T-cell (primary cell): ENCODE results near the gene PARD3. TPM values are rescaled to one million over a fixed set of nuclear protein-coding genes. Genes with fewer than 3 reads are reported as not detected.
"Not testable (repeated sequence)": the region's sequence is repeated elsewhere in the genome, so short reads cannot be mapped to it uniquely, and the experiment has no call there.

Experiments
- ATAC-seq, 4 experiments: fragments of 200-7000 bp in 3 of 4; fragments of 150-1000 bp in 1 of 4; cut with Tn5 transposase; replicated peaks in 1 of 4; 1 replicate in 3 of 4; 2 replicates in 1 of 4; pipeline ENCODE4 v1.10.0; 2021; ENCODE audit warnings: moderate library complexity in 3 of 4, mild to moderate bottlenecking in 2 of 4, moderate number of reproducible peaks in 1 of 4
- CTCF ChIA-PET, 2 donors: fragments of 300-600 bp; sonication (Branson Sonifier 250); formaldehyde crosslinking; loops; one replicate each; lab custom pipeline; 2022; ENCODE audit warnings: antibody characterized with exemption in 2 of 2; lab: Charles Lee
- POLR2A ChIA-PET, 2 donors: fragments of 300-600 bp; sonication (Branson Sonifier 250); formaldehyde crosslinking; loops; one replicate each; lab custom pipeline; 2022; ENCODE audit warnings: antibody characterized with exemption in 2 of 2; lab: Charles Lee
- DNase-seq, 35 experiments: peaks; one replicate each; pipeline versions ENCODE4 v3.0.0 to v3.0.0-alpha.2; 2013 to 2023
- H3K27ac ChIP-seq: one replicate; pipeline ENCODE4 v1.5.1; 2013; ENCODE audit warnings: low read length
- H3K27me3 ChIP-seq, 2 experiments: replicated peaks in 1 of 2; 1 replicate in 1 of 2; 2 replicates in 1 of 2; pipeline versions ENCODE4 v1.6.1 to v1.7.0; 2013; ENCODE audit warnings: low read length in 1 of 2, mixed read lengths in 1 of 2; ENCODE audit not compliant: control insufficient read depth in 2 of 2, insufficient read depth in 2 of 2; ENCODE audit errors: extremely low read depth in 1 of 2
- H3K36me3 ChIP-seq, 2 donors: 1 replicate in 1 of 2; 2 replicates in 1 of 2; pipeline versions ENCODE4 v1.6.1 to v1.7.0; 2013; ENCODE audit warnings: low read length in 1 of 2; ENCODE audit not compliant: control insufficient read depth in 2 of 2, insufficient read depth in 1 of 2; ENCODE audit errors: extremely low read depth in 1 of 2
- H3K4me1 ChIP-seq, 2 experiments: 1 replicate in 1 of 2; 2 replicates in 1 of 2; pipeline versions ENCODE4 v1.6.1 to v1.7.0; 2013; ENCODE audit warnings: low read length in 2 of 2, mixed read lengths in 1 of 2; ENCODE audit not compliant: insufficient read depth in 2 of 2, control insufficient read depth in 1 of 2; ENCODE audit errors: extremely low read depth in 1 of 2
- H3K4me3 ChIP-seq, 2 donors: 1 replicate in 1 of 2; 2 replicates in 1 of 2; pipeline versions ENCODE4 v1.5.1 to v1.7.0; 2013; ENCODE audit warnings: mild to moderate bottlenecking in 2 of 2, low read length in 1 of 2, moderate library complexity in 1 of 2; ENCODE audit not compliant: control insufficient read depth in 1 of 2; ENCODE audit errors: extremely low read depth in 1 of 2
- H3K9me3 ChIP-seq: 2 replicates; pipeline ENCODE4 v1.7.0; 2013
- H3K27ac Mint-ChIP-seq, 2 donors: one replicate each; pipeline ENCODE4 v1.8.0; 2020 to 2021; ENCODE audit warnings: mild to moderate bottlenecking in 2 of 2, mixed read lengths in 2 of 2
- H3K27me3 Mint-ChIP-seq, 2 donors: one replicate each; pipeline ENCODE4 v1.8.0; 2021 to 2022; ENCODE audit warnings: mixed read lengths in 2 of 2
- H3K36me3 Mint-ChIP-seq: one replicate; pipeline ENCODE4 v1.8.0; 2021; ENCODE audit warnings: mixed read lengths
- H3K4me1 Mint-ChIP-seq, 3 donors: one replicate each; pipeline ENCODE4 v1.8.0; 2020 to 2022; ENCODE audit warnings: mixed read lengths in 3 of 3, mild to moderate bottlenecking in 1 of 3
- H3K4me3 Mint-ChIP-seq, 3 donors: one replicate each; pipeline ENCODE4 v1.8.0; 2020 to 2022; ENCODE audit warnings: mild to moderate bottlenecking in 3 of 3, mixed read lengths in 3 of 3, moderate library complexity in 3 of 3
- H3K9me3 Mint-ChIP-seq, 3 donors: one replicate each; pipeline ENCODE4 v1.8.0; 2020 to 2022; ENCODE audit warnings: mixed read lengths in 3 of 3
- WGBS: methylation state at CpG from one replicate; pipeline ENCODE4 v1.1.5; 2013; ENCODE audit warnings: missing lambda C conversion rate; ENCODE audit not compliant: insufficient coverage; 5-methylcytosine and 5-hydroxymethylcytosine counted together
- total RNA-seq, 35 experiments: library from RNA in 6 of 35; stranded (reverse) in 6 of 35; fragments of 120-200 nt in 1 of 35; gene quantifications; one replicate each; pipeline versions ENCODE4 v1.2.1 to v1.2.4 and lab custom pipeline; 2013 to 2026

Gene PARD3
- total RNA-seq, 5 donors from 2014 or later (not counting 1 experiment from before 2014, with no cell fraction given): 0.36 to 0.92 (median 0.65) TPM

GRCh38 chr10:34704526-34705184 is 110.4 kb downstream of the PARD3 start:
- H3K27ac Mint-ChIP-seq: no peak overlapping the region
- no peak for ATAC-seq
- no peaks in the 10 kb centered on the region for H3K9me3 Mint-ChIP-seq
- no peak overlapping the region for H3K4me3 ChIP-seq
- peaks cover 5 to 9% (median 5%) of the 10 kb centered on the region in 3 donors for H3K4me1 Mint-ChIP-seq
- POLR2A ChIA-PET: no interaction called here
- H3K27me3 Mint-ChIP-seq: peaks cover 0 to 2% of the 10 kb centered on the region in 2 donors
- no peak overlapping the region for H3K27ac ChIP-seq
- H3K36me3 ChIP-seq: no peaks in the 10 kb centered on the region
- H3K4me3 Mint-ChIP-seq: no peak overlapping the region
- WGBS: no CpG with 5 or more reads among the region's 2 CpGs
- peaks cover 0 to 2% of the 10 kb centered on the region in 2 experiments for H3K4me1 ChIP-seq
- no peaks in the 10 kb centered on the region for H3K9me3 ChIP-seq
- H3K36me3 Mint-ChIP-seq: no peaks in the 10 kb centered on the region
- no peak for DNase-seq
- CTCF ChIA-PET: interaction anchor here in 1 of 2 donors (0.7 kb wide), 1 partner anchor 1267 kb away, joined by 4 read pairs; no protein-coding TSS in a partner anchor
- H3K27me3 ChIP-seq: no peaks in the 10 kb centered on the region

DNA sequence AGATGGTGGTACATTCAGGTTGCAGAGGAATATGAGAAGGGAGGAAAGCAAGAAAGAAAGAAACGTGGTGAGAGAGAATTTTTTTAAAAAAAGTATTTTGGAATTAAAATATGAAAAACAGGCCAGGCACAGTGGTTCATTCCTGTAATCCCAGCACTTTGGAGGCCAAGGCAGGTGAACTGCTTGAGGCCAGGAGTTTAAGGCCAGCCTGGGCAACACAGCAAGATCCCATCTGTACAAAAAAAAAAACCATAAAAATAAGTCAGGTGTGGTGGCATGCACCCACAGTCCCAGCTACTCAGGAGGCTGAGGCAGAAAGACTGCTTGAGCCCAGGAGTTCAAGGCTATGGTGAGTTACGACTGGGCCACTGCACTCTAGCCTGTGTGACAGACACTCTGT is 112.1 kb downstream of the PARD3 start:
- Mint-ChIP-seq H3K27ac (no peak overlapping the region), H3K4me1 (peaks cover 5 to 9% (median 5%) of the 10 kb centered on the region in 3 donors), H3K9me3 (no peaks in the 10 kb centered on the region), H3K27me3 (peaks cover 0 to 2% of the 10 kb centered on the region in 2 donors), H3K36me3 (no peaks in the 10 kb centered on the region), H3K4me3 (no peak overlapping the region)
- ATAC-seq (no peak), DNase-seq (no peak)
- POLR2A ChIA-PET: interaction anchor here in 1 of 2 donors (0.7 kb wide), 1 partner anchor 1610 kb away, joined by 3 read pairs; no protein-coding TSS in a partner anchor
- WGBS: 89% methylated on average over 1 of the region's 2 CpGs
- no peaks in the 10 kb centered on the region for H3K27me3 ChIP-seq
- CTCF ChIA-PET: no interaction called here
- no peaks in the 10 kb centered on the region for H3K36me3 ChIP-seq
- H3K4me1 ChIP-seq: peaks cover 0 to 2% of the 10 kb centered on the region in 2 experiments
- H3K4me3 ChIP-seq: no peak overlapping the region
- no peak overlapping the region for H3K27ac ChIP-seq
- H3K9me3 ChIP-seq: no peaks in the 10 kb centered on the region

DNA sequence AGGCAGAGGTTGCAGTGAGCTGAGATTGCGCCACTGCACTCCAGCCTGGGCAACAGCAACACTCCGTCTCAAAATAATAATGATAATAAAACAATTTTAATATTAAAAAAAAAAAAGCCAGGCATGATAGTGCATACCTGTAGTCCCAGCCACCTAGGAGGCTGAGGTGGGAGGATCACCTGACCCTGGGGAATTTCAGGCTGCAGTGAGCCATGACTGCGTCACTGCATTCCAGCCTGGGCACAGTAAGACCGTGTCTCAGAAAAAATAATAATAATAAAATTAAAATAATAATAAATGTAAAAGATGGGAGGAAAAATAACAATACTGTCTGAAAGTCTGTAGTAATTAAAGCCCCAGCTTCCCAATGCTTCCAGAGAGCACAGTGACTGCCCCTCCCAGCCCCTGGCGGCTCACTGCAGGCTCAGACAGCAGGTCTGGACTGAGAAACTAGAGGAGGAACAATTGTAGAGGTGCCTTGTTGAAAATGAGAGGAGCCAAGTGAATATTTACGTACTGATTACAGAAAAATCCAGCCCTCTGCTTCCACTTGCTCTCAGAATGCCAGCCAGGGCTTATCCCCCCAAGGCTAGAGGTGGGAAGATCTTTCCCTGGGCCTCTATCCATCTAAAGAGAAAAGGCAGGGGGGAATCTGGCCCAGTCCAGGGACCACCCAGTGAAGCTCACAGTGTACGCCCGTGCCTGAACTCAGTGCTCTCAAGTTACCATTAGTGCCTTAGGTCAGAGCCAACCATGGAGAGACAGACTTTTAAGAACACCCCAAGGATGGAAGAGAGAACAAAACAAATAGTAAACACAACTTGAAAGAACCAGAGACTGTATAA is 112.8 kb downstream of the PARD3 start:
- H3K4me1 ChIP-seq: peaks cover 0 to 2% of the 10 kb centered on the region in 2 experiments
- no peaks in the 10 kb centered on the region for H3K36me3 Mint-ChIP-seq
- ChIA-PET POLR2A (no interaction called here), CTCF (no interaction called here)
- H3K9me3 ChIP-seq: no peaks in the 10 kb centered on the region
- no peak overlapping the region for H3K4me3 Mint-ChIP-seq
- peaks cover 0 to 2% of the 10 kb centered on the region in 2 donors for H3K27me3 Mint-ChIP-seq
- no CpG with 5 or more reads among the region's 8 CpGs for WGBS
- ATAC-seq (no peak), DNase-seq (no peak)
- peaks cover 5 to 9% (median 5%) of the 10 kb centered on the region in 3 donors for H3K4me1 Mint-ChIP-seq
- no peak overlapping the region for H3K4me3 ChIP-seq
- H3K36me3 ChIP-seq: no peaks in the 10 kb centered on the region
- no peak overlapping the region for H3K27ac ChIP-seq
- no peaks in the 10 kb centered on the region for H3K9me3 Mint-ChIP-seq
- H3K27ac Mint-ChIP-seq: no peak overlapping the region
- no peaks in the 10 kb centered on the region for H3K27me3 ChIP-seq

DNA sequence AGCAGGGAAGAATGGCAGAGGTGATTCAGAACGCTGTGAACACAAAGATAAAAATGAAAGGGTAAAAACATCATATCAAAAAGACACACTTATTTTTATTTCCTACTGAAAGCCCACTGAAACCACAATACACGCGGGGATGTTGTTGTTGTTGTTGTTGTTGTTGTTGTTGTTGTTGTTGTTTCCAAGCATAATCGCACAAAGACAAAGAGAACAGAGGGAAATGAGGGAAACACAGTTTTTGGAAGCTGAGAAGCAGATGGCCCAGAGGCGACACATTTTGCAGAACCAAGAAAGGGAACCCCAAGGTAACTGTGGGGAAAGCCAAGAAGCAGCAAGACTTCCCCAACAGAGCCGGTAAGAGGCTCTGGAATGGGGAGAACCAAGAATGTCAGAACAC is 113.9 kb downstream of the PARD3 start:
- ATAC-seq (no peak), DNase-seq (no peak)
- POLR2A ChIA-PET: no interaction called here
- peaks cover 0 to 2% of the 10 kb centered on the region in 2 donors for H3K27me3 Mint-ChIP-seq
- no peak overlapping the region for H3K27ac ChIP-seq
- no peak overlapping the region for H3K4me3 Mint-ChIP-seq
- H3K36me3 Mint-ChIP-seq: no peaks in the 10 kb centered on the region
- no peaks in the 10 kb centered on the region for H3K9me3 Mint-ChIP-seq
- H3K9me3 ChIP-seq: no peaks in the 10 kb centered on the region
- H3K36me3 ChIP-seq: no peaks in the 10 kb centered on the region
- H3K4me1 Mint-ChIP-seq: peaks cover 7 to 9% (median 8%) of the 10 kb centered on the region in 3 donors
- no peaks in the 10 kb centered on the region for H3K27me3 ChIP-seq
- no peak overlapping the region for H3K4me3 ChIP-seq
- WGBS: 77% methylated on average over 3 of the region's 6 CpGs
- no peak overlapping the region for H3K27ac Mint-ChIP-seq
- peaks cover 0 to 2% of the 10 kb centered on the region in 2 experiments for H3K4me1 ChIP-seq
- CTCF ChIA-PET: no interaction called here

DNA sequence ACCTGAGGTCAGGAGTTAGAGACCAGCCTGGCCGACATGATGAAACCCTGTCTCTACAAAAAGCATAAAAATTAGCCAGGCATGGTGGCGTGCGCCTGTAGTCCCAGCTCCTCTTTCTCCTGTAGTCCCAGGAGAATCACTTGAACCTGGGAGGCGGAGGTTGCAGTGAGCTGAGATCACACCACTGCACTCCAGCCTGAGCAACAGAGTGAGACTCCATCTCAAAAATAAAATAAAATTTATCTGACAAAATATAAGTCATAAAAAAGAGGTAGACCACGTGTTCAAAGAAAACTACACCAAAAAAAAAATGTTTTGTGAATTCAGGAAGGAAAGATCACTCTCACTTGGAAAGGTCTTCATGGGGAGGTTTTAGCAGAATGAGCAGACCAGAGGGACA is 114.3 kb downstream of the PARD3 start:
- ATAC-seq, H3K4me3 ChIP-seq, H3K36me3 ChIP-seq, POLR2A ChIA-PET, H3K27me3 ChIP-seq, H3K4me1 ChIP-seq, H3K36me3 Mint-ChIP-seq, H3K4me1 Mint-ChIP-seq, CTCF ChIA-PET, H3K9me3 Mint-ChIP-seq, H3K4me3 Mint-ChIP-seq, H3K27me3 Mint-ChIP-seq, H3K27ac Mint-ChIP-seq, H3K27ac ChIP-seq, DNase-seq, H3K9me3 ChIP-seq: not testable (repeated sequence)
- 100% methylated on average over 2 of the region's 5 CpGs for WGBS

DNA sequence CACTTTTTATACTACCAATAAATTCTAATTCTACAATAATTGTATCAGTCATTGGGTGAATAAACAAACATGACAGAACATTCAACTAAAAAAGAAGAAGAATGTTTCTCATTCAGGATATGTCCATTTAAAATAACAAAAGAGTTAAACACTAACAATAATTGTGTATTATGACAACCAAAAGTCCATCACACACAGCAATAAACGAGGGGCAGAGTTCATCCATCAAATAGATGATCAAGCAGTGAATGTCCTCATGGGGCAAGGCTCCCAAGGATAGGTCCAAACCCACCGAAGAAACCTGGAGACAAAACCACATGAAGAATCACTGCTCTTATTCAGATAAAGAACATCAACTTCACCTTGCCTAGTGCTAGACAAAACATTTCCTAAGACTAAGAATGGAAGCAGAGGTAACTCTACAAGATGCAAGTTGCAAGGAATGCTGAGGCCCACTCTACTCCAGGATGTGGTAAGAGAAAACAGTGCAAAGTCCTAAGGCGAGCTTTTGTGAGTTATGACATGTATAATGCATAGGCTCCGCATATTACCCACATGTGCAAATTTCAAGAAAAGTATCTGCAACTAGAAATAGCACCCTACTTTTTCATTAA is 115.1 kb downstream of the PARD3 start:
- no peaks in the 10 kb centered on the region for H3K4me1 ChIP-seq
- no peak for ATAC-seq
- Mint-ChIP-seq H3K27me3 (peaks cover 0 to 2% of the 10 kb centered on the region in 2 donors), H3K4me1 (peaks cover 0 to 3% (median 3%) of the 10 kb centered on the region in 3 donors), H3K9me3 (no peaks in the 10 kb centered on the region), H3K4me3 (no peak overlapping the region), H3K27ac (no peak overlapping the region), H3K36me3 (no peaks in the 10 kb centered on the region)
- no peak for DNase-seq
- H3K4me3 ChIP-seq: no peak overlapping the region
- ChIA-PET POLR2A (no interaction called here), CTCF (no interaction called here)
- H3K27ac ChIP-seq: no peak overlapping the region
- no peaks in the 10 kb centered on the region for H3K36me3 ChIP-seq
- no peaks in the 10 kb centered on the region for H3K9me3 ChIP-seq
- H3K27me3 ChIP-seq: no peaks in the 10 kb centered on the region
- WGBS: 71% methylated on average over 1 of the region's 4 CpGs
